VCaP (cell line): Measurements from ENCODE around the gene KIF26A.

Experiments used
- H3K27ac ChIP-seq: fragments of 450-650 bp; 2 replicates; pipeline ENCODE4 v1.5.1; 2017
- TF ChIP-seq, protein P1 (sequence below): fragments of 450-650 bp; conservative IDR thresholded peaks from 2 replicates; pipeline ENCODE4 v1.5.1; 2017; ENCODE audit warnings: mild to moderate bottlenecking, moderate library complexity

The KIF26A gene

DNA sequence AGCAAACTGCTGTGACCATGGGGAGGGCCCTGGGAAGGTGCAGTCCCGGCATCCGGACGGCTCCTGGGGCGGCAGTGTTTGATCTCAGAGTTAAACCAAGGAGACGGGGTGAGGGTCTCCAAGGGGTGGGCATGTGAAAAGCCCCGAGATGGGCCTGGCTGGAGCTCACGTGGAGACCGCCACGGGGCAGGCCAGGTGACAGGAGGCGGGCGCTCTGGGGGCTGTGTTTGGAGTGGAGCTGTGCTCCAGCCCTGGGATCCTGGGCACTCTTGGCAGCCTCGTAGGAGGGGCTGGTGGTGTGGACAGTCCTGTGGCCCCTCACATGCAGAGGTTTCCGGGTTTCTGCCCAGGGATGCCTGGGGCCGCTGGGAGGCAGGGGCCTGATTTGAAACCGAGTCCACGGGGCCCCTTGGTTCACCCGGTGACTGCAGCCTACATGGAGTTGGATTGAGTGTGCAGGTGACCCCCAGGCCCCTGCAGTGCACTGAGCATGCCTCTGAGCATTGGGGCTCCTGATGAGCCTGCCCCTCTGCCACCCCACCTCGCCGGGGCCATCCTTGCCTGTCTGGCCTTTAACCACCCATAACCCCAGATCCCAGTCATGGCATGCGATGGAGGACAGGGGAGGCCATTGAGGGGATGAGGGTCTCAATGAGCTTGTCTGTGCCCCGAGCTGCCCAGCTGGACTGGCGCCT lies 8.4 kb downstream of the KIF26A start:
- H3K27ac ChIP-seq, result no peak overlapping the region

DNA sequence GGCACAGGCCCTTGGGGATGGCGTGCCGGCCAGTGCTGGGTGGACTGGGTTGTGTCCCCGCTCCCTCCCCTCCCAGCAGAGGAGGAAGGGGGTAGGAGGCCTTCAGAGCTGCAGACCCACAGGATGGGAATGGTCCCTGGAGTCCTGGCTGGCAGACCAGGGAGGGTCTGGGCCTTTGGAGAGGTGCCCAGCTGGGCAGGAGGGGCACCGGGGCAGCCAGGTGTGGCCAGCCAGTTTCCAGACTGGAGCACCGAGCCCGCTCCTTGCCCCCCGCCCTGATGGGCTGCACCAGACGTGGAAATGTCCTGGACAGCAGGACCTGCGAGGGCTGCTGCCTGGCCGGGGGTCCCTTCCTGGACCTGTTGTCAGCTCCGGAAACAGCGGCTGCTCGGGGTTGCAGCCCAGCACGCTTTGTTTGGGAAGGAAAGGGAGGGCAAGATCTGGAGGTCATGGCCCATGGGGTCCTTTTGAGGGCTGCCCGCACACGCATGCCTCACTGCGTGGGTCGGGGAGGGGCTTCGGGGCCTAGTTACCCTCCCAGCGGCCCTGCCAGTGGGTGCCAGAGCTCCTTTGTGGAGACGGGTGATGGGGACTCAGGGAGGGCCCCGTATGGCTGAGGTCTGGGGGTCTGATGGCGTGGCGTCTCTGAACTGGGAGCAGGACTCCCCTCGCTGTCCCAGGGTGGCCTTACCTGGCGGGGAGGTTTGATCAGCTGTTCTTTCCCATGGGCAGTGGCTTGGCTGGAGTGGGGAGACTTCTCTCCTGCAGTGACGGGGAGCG lies 9.1 kb downstream of the KIF26A start:
- no peak overlapping the region for H3K27ac ChIP-seq
- TF ChIP-seq, protein P1, sequence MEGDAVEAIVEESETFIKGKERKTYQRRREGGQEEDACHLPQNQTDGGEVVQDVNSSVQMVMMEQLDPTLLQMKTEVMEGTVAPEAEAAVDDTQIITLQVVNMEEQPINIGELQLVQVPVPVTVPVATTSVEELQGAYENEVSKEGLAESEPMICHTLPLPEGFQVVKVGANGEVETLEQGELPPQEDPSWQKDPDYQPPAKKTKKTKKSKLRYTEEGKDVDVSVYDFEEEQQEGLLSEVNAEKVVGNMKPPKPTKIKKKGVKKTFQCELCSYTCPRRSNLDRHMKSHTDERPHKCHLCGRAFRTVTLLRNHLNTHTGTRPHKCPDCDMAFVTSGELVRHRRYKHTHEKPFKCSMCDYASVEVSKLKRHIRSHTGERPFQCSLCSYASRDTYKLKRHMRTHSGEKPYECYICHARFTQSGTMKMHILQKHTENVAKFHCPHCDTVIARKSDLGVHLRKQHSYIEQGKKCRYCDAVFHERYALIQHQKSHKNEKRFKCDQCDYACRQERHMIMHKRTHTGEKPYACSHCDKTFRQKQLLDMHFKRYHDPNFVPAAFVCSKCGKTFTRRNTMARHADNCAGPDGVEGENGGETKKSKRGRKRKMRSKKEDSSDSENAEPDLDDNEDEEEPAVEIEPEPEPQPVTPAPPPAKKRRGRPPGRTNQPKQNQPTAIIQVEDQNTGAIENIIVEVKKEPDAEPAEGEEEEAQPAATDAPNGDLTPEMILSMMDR, result no peak

More for the DNA sequence above, 8.4 kb downstream of the KIF26A start:
- TF ChIP-seq, protein P1, result no peak

DNA sequence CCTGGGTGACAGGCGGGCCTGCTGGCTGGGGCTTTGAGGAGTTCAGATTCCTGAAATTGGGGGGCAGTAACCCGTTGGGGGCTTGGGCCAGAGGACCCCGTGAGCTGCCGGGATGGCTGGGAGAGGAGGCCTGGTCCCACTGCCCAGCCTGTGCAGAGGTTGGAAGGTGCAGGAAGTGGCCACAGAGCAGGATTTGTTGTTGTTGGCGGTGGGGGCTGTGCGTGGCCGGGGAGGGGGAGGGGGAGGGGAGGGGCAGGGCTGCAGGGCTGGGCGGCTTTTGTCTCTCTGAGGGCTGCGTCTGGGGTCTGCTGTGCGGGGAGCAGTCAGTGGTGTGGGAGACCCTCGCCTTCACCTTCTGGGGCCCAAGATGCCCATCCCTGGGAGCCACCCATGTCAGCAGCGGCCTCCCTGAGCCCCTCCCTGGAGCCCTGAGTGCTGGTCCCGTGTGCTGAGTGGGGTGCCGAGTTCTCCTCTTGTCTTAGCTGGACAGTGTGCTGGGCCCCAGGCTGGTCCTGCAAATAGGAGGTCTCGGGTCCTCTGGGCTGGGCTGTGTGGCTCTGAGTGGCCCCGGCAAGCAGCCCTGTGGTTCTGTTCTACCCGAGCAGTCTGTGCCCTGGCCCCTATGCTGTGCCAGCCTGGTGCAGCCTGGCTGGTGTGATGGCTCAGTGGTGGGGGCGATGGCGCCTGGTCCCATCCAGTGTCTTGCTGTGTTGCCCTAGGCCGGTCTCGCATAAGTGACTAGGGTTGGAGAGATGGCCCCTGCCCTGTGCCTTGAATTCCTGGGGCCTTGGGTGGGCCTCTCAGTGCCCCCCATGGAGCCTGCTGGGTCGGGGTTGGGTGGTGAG lies 10.3 kb downstream of the KIF26A start:
- no peak overlapping the region for H3K27ac ChIP-seq
- TF ChIP-seq, protein P1, result no peak

DNA sequence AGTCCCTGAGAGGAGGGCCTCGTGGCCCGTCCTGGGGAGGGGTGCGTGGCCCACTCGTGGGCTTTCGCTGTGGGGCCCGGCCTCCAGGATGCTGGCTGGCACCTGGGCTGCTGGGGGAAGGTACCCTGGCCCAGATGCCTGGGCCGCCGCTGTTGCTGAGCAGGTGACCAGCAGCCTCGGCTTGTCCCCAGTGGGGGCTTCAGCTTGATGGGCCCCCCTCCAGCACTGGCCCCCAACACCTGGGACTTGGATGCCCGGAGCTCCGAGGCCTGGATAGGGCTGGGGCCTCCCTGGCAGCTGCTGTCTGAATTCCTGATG lies 10.8 kb downstream of the KIF26A start:
- no peak overlapping the region for H3K27ac ChIP-seq
- TF ChIP-seq, protein P1, result no peak

DNA sequence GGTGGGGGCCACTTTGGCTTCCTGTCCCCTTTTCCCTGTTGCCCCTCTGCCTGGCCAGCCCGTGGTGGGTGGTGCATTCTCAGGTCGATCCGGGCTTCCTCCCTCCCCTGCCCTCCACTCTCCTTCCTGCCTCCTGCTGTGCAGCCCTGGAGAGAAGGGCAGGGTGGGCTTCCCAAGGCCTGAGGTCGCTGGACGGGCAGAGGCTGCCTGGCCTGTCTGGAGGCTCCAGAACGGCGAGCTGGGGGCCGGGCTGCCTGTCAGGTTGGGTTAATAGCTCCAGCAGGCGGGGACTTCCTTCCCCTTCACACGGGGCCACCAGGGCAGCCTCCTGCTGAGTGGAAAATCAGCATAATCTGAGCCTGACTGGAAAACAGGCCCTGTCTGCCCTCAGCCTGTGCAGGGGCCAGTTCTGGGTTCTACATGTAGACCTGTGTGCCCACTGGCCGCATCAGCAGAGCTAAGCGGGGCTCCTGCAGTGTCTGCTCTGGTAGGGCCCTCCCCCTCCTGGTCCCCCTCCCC lies 11.3 kb downstream of the KIF26A start:
- TF ChIP-seq, protein P1, result no peak
- H3K27ac ChIP-seq, result no peak overlapping the region

DNA sequence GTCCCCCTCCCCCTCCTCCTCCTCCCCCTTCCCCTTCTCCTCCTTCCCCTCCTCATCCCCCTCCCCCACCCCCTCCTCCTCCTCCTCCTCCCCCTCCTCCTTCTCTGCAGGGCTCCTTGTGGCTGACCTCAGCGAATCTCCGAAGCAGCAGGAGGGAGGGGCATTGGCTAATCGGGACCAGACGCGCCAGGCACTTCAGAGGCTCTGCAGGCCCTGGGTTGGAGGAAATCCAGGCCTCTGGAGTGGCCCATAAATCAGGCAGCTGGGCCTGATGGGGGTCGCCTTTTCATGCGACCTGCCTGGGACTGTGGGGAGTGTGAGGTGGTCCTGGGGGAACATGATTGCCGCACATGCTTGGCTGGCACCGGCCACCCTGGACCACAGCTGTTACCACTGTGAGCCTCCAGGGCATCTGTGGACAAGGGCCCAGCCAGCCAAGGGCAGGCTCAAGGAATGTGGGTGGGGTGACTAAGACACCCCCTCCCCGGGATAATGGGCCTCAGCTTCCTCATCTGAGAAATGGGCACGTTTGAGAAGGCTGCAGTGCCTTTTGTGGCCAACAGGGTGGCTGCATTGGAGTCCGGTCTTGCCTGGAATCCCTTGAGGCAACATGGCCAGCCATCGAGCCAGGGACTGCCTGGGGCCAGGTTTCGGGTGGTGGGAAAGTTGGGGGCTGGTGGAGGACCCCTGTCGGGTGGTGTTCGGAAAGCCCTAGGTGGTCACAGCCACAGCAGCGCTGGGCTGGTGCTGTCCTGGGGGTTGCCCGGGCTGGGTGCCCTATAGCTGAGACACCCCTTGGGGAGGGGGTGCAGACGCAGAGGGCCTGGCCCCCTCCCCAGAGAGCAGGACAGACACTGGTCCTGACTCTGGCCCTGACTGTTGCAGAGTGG lies 12.0 kb downstream of the KIF26A start:
- TF ChIP-seq, protein P1, result no peak
- H3K27ac ChIP-seq, result no peak overlapping the region
